Heart right ventricle (tissue), 16 donors: ENCODE measurements around the gene KLHDC7B. TPM values are rescaled to one million over a fixed set of nuclear protein-coding genes. Genes with fewer than 3 reads are reported as not detected.

Experiments used
- ATAC-seq, 8 donors: fragments of 200-7000 bp; cut with Tn5 transposase; one replicate each; pipeline ENCODE4 v1.9.1; 2020; ENCODE audit warnings: mild to moderate bottlenecking in 8 of 8, moderate library complexity in 8 of 8, moderate number of reproducible peaks in 1 of 8
- DNase-seq, 2 donors: peaks; one replicate each; pipeline ENCODE4 v3.0.0-alpha.2; 2020
- H3K27ac ChIP-seq, 10 donors: fragments of 200-600 bp; sonication (generic) in 2 of 10; one replicate each; pipeline versions ENCODE4 v1.5.0 to v1.8.0; 2020 to 2022; ENCODE audit warnings: mild to moderate bottlenecking in 3 of 10
- H3K27me3 ChIP-seq, 7 donors: fragments of 200-600 bp; one replicate each; pipeline ENCODE4 v1.8.0; 2021 to 2022; ENCODE audit warnings: mild to moderate bottlenecking in 2 of 7
- H3K36me3 ChIP-seq, 9 donors: fragments of 200-600 bp; sonication (generic) in 1 of 9; one replicate each; pipeline versions ENCODE4 v1.5.0 to v1.8.0; 2020 to 2022; ENCODE audit warnings: mild to moderate bottlenecking in 2 of 9
- H3K4me1 ChIP-seq, 9 donors: fragments of 200-600 bp; sonication (generic) in 1 of 9; one replicate each; pipeline versions ENCODE4 v1.5.0 to v1.8.0; 2020 to 2022; ENCODE audit warnings: mild to moderate bottlenecking in 4 of 9
- H3K4me3 ChIP-seq, 10 donors: fragments of 200-600 bp; sonication (generic) in 2 of 10; one replicate each; pipeline versions ENCODE4 v1.5.0 to v1.8.0; 2020 to 2022; ENCODE audit warnings: mild to moderate bottlenecking in 7 of 10, moderate library complexity in 2 of 10
- H3K9me3 ChIP-seq, 11 donors: fragments of 200-600 bp in 10 of 11; sonication (generic) in 2 of 11; one replicate each; pipeline versions ENCODE4 v1.5.0 to v1.8.0; 2013 to 2022; ENCODE audit warnings: mild to moderate bottlenecking in 2 of 11, control low read depth in 1 of 11, moderate library complexity in 1 of 11
- WGBS, 2 donors: extraction: QIAGEN DNeasy Blood & Tissue Kit; methylation state at CpG; one replicate each; pipeline ENCODE4 v1.1.7; 2013; ENCODE audit warnings: inconsistent platforms in 1 of 2; 5-methylcytosine and 5-hydroxymethylcytosine counted together
- intact Hi-C, 10 donors: fragments of 100-400 bp; cut with DNase I; formaldehyde crosslinking; loops; one replicate each; pipeline versions ENCODE4 v1.11.1 to v1.14.2; 2022
- polyA plus RNA-seq, 2 donors: library from polyadenylated mRNA; stranded (reverse); fragments of 200-250 nt; gene quantifications; one replicate each; pipeline ENCODE4 v1.2.3, GENCODE V29; 2013
- total RNA-seq, 10 donors: library from RNA; stranded (reverse); fragmentation: NEBNext Ultra II Directional in 3 of 10; extraction: Animal tissue kit (Norgen Biotek cat#: 25700) in 3 of 10; gene quantifications; one replicate each; pipeline versions ENCODE4 v1.2.1 to v1.2.4, GENCODE V29; 2021 to 2023
- TF ChIP-seq, protein P1 (sequence below), 9 donors: fragments of 200-600 bp; sonication (generic) in 2 of 9; IDR thresholded peaks; one replicate each; pipeline versions ENCODE4 v1.5.0 to v1.8.0; 2021 to 2022; ENCODE audit warnings: antibody characterized with exemption in 9 of 9, mild to moderate bottlenecking in 5 of 9, moderate library complexity in 1 of 9
- donor health status: Arrhythmogenic right ventricular cardiomyopathy.
- donor health status: ischemic (EF 13 %, LVEDD 7.1; RV severe dilation, severe dysfunction).
- donor health status: healthy with polysubstance abuse.
- donor health status: DM: no; HTN: yes; CAD: no.
- donor health status: DM: no; HTN: no; CAD: no.
- donor health status: ischemic (EF 25% LVEDD 6.9; RV normal size, moderate dysfunction).
- donor health status: ischemic (EF 25% LVEDD 5.7; RV mildly dilated, moderate dysfunction).
- donor health status: healthy.
- donor health status: DM: yes; HTN: yes; CAD: no.
- donor health status: Ischemic cardiomyopathy.
- donor health status: ischemic (EF 35%, LVEDD 5.7; RV mildly dilated, moderate dysfunction).
- donor health status: nonischemic (EF 11% LVEDD 7.7; RV severe dilation, severe dysfunction).
- donor health status: DM: yes; HTN: yes; CAD: no.
- donor health status: PGD.
- donor health status: ischemic (EF 29% LVEDD 5.4; RV normal size, mild dysfunction).
- donor health status: nonischemic (EF 23%, LVEDD 6.1; RV moderate dilation, normal function).

The KLHDC7B gene
- total and polyA plus RNA-seq, 12 donors = 0.10 to 1.3 (median 0.13) TPM; not detected in 7

DNA sequence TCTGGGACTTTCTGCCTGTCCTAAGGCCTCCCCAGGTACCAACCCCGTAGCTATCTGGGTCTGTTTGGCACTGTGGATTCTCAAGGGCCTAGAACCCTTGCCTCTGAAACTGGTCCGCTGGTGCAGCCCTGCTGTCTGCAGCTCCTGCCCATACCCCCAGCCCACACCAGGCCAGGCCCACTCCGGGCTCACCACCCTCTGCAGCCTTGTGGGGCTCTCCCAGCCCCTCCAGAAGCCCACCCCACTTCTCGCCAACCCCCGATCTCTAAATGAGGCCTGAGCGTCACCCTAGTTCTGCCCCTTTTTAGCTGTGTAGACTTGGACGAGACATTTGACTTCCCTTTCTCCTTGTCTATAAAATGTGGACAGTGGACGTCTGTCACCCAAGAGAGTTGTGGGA lies 4.7 kb downstream of the KLHDC7B start:
- Histone ChIP-seq H3K27me3 (peaks cover 0 to 61% (median 50%) of the 10 kb centered on the region in 7 donors), H3K4me3 (no peak overlapping the region), H3K27ac (no peak overlapping the region), H3K36me3 (no peaks in the 10 kb centered on the region), H3K4me1 (peaks cover 0 to 30% (median 12%) of the 10 kb centered on the region in 9 donors), H3K9me3 (no peaks in the 10 kb centered on the region)
- ATAC-seq (no peak), DNase-seq (no peak)
- intact Hi-C loops = no loop called here
- 86 to 93% methylated on average over 8 of the region's 8 CpGs for WGBS, 2 donors
- TF ChIP-seq, protein P1, sequence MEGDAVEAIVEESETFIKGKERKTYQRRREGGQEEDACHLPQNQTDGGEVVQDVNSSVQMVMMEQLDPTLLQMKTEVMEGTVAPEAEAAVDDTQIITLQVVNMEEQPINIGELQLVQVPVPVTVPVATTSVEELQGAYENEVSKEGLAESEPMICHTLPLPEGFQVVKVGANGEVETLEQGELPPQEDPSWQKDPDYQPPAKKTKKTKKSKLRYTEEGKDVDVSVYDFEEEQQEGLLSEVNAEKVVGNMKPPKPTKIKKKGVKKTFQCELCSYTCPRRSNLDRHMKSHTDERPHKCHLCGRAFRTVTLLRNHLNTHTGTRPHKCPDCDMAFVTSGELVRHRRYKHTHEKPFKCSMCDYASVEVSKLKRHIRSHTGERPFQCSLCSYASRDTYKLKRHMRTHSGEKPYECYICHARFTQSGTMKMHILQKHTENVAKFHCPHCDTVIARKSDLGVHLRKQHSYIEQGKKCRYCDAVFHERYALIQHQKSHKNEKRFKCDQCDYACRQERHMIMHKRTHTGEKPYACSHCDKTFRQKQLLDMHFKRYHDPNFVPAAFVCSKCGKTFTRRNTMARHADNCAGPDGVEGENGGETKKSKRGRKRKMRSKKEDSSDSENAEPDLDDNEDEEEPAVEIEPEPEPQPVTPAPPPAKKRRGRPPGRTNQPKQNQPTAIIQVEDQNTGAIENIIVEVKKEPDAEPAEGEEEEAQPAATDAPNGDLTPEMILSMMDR (IDR thresholded peaks at IDR 0.05) = no peak

DNA sequence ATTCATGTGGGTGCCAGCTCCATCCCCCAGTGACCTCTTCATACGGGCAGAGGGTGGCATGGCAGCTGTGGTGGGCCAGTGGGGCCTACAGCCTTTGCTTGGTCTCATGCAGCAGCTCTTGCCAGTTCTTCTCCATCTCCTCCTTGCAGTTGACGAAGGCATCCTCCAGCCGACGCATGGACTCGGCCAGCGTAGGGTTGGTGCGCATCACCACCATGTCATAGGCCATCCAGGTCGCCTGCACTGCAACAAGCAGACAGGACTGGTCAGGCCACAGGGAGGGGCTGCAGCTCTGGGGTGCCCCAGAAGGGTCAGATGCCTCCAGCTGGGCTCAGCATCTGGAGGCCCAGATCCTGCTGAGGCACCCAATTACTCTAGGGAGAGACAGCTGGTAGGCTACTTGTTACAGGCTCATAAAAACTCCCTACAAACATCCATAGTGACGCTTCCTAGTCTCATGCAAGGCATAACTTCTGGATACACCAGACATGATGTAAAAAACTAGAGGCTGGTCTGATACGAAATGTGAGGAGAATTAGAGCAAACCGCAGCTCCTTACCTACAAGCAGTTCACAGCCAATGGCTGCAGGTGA lies 5.6 kb downstream of the KLHDC7B start:
- peaks cover 0 to 22% (median 12%) of the 10 kb centered on the region in 9 donors for H3K4me1 ChIP-seq
- H3K9me3 ChIP-seq = no peaks in the 10 kb centered on the region
- H3K36me3 ChIP-seq = no peaks in the 10 kb centered on the region
- intact Hi-C loops = no loop called here
- no peak for DNase-seq
- TF ChIP-seq, protein P1 (IDR thresholded peaks at IDR 0.05) = no peak
- peaks cover 0 to 53% (median 44%) of the 10 kb centered on the region in 7 donors for H3K27me3 ChIP-seq
- no peak overlapping the region for H3K4me3 ChIP-seq
- no peak for ATAC-seq
- 88 to 97% methylated on average over 11 of the region's 11 CpGs for WGBS, 2 donors
- no peak overlapping the region for H3K27ac ChIP-seq

DNA sequence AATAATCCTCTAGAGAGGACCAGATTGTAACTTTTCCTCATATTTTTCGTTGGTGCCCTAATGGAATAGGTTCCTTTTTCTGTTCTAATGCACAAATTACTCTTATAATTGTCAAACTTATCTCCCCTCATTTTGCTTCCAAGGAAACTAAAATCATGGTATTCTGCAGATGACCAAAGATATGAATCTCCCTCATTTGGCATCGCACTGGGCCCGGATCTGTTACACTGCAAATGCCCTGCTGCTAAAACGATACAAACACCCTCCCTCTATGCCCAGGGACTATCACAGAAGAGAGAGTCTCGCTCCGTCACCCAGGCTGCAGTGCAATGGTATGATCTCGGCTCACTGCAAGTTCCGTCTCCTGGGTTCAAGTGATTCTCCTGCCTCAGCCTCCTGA lies 7.6 kb downstream of the KLHDC7B start:
- H3K27ac ChIP-seq = no peak overlapping the region
- no peaks in the 10 kb centered on the region for H3K36me3 ChIP-seq
- DNase-seq (no peak), ATAC-seq (no peak)
- TF ChIP-seq, protein P1 (IDR thresholded peaks at IDR 0.05) = no peak
- intact Hi-C loops = no loop called here
- no peak overlapping the region for H3K4me3 ChIP-seq
- H3K27me3 ChIP-seq = peaks cover 0 to 36% (median 27%) of the 10 kb centered on the region in 7 donors
- WGBS, 2 donors = 84 to 90% methylated on average over 8 of the region's 8 CpGs
- H3K4me1 ChIP-seq = peaks cover 0 to 14% (median 9%) of the 10 kb centered on the region in 9 donors
- H3K9me3 ChIP-seq = no peaks in the 10 kb centered on the region

DNA sequence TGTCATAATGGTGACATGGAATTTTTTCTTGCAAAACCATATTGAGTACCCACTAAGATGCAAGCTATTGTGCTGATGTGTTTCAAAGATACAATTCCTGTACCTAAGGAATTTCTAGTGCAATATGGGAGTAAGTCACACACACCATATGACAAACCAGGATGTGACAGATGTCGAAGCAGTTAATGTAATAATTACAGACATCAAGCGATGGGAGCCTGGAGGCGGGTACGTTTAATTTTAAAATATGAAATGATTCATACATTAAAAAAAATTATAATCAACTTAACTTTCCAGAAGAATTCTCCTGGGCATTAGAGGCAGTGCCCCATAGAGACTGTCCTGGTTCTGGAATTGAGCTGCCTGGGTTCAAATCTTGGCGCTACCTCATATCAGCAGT lies 11.0 kb downstream of the KLHDC7B start:
- Histone ChIP-seq H3K4me3 (no peak overlapping the region), H3K36me3 (no peaks in the 10 kb centered on the region), H3K27ac (no peak overlapping the region), H3K27me3 (peaks cover 0 to 5% (median 0%) of the 10 kb centered on the region in 7 donors), H3K4me1 (no peaks in the 10 kb centered on the region), H3K9me3 (no peaks in the 10 kb centered on the region)
- WGBS, 2 donors = 75 to 81% methylated on average over 5 of the region's 5 CpGs
- DNase-seq (no peak), ATAC-seq (no peak)
- TF ChIP-seq, protein P1 (IDR thresholded peaks at IDR 0.05) = no peak
- intact Hi-C loops = no loop called here
